Measurements from ENCODE around the gene RNF19B.

RNF19B gene

GRCh38 chr1:32903991-32904785 is 60.4 kb downstream of the RNF19B start:
- Histone ChIP-seq H3K4me2 (ENCODE audit: low read length) (no peak overlapping the region), H3K36me3 (ENCODE audit: insufficient read depth, low read length) (no peaks in the 10 kb centered on the region), H3K9me3 (replicated peaks; ENCODE audit: low read length) (no peaks in the 10 kb centered on the region), H3K4me1 (ENCODE audit: control insufficient read depth, insufficient read depth, low read length) (peaks cover 6% of the 10 kb centered on the region), H3K4me3 (ENCODE audit: low read length) (no peak overlapping the region), H3K27me3 (ENCODE audit: control insufficient read depth, insufficient read depth, low read length) (peaks cover 18% of the 10 kb centered on the region), H3K9ac (ENCODE audit: low read depth, low read length) (no peak overlapping the region)

- Histone ChIP-seq H3K9ac (ENCODE audit: low read depth, low read length) (no peak overlapping the region), H3K4me1 (ENCODE audit: control insufficient read depth, insufficient read depth, low read length) (peaks cover 6% of the 10 kb centered on the region), H3K4me3 (ENCODE audit: low read length) (no peak overlapping the region), H3K36me3 (ENCODE audit: insufficient read depth, low read length) (no peaks in the 10 kb centered on the region), H3K9me3 (replicated peaks; ENCODE audit: low read length) (no peaks in the 10 kb centered on the region), H3K27me3 (ENCODE audit: control insufficient read depth, insufficient read depth, low read length) (peaks cover 13% of the 10 kb centered on the region), H3K4me2 (ENCODE audit: low read length) (no peak overlapping the region)
These were observed 62.1 kb downstream of the RNF19B start for GRCh38 chr1:32902535-32902920.

- H3K27me3 ChIP-seq (ENCODE audit: control insufficient read depth, insufficient read depth, low read length), result peaks cover 13% of the 10 kb centered on the region
- peak overlapping the region; percentile 73 for H3K9ac ChIP-seq (ENCODE audit: low read depth, low read length)
These were observed 62.6 kb downstream of the RNF19B start for GRCh38 chr1:32901823-32902534.

GRCh38 chr1:32900956-32901822 is 63.4 kb downstream of the RNF19B start, which contains the start of gene TMEM54:
Gene TMEM54 (minus strand): TSS chr1:32901389. CDS start chr1:32901238, 151 bp downstream.
- Histone ChIP-seq H3K4me2 (ENCODE audit: low read length) (peak within 1 kb of the TSS; percentile 88), H3K27me3 (ENCODE audit: control insufficient read depth, insufficient read depth, low read length) (peaks cover 13% of the 10 kb centered on the region), H3K4me3 (ENCODE audit: low read length) (peak within 1 kb of the TSS; percentile 71), H3K9me3 (replicated peaks; ENCODE audit: low read length) (no peaks in the 10 kb centered on the region), H3K9ac (ENCODE audit: low read depth, low read length) (peak within 1 kb of the TSS; percentile 73), H3K4me1 (ENCODE audit: control insufficient read depth, insufficient read depth, low read length) (peaks cover 6% of the 10 kb centered on the region), H3K36me3 (ENCODE audit: insufficient read depth, low read length) (no peaks in the 10 kb centered on the region)

More at GRCh38 chr1:32901823-32902534, 62.6 kb downstream of the RNF19B start:
- Histone ChIP-seq H3K9me3 (replicated peaks; ENCODE audit: low read length) (no peaks in the 10 kb centered on the region), H3K4me2 (ENCODE audit: low read length) (peak overlapping the region; percentile 88), H3K4me3 (ENCODE audit: low read length) (peak overlapping the region; percentile 71), H3K4me1 (ENCODE audit: control insufficient read depth, insufficient read depth, low read length) (peaks cover 6% of the 10 kb centered on the region), H3K36me3 (ENCODE audit: insufficient read depth, low read length) (no peaks in the 10 kb centered on the region)

- peaks cover 13% of the 10 kb centered on the region for H3K27me3 ChIP-seq (ENCODE audit: control insufficient read depth, insufficient read depth, low read length)
- H3K4me3 ChIP-seq (ENCODE audit: low read length), result peak overlapping the region; percentile 71
- H3K9ac ChIP-seq (ENCODE audit: low read depth, low read length), result peak overlapping the region; percentile 73
These were observed 64.1 kb downstream of the RNF19B start for GRCh38 chr1:32900371-32900955.

GRCh38 chr1:32899586-32900296 is 64.9 kb downstream of the RNF19B start:
- Histone ChIP-seq H3K4me1 (ENCODE audit: control insufficient read depth, insufficient read depth, low read length) (peaks cover 6% of the 10 kb centered on the region), H3K4me3 (ENCODE audit: low read length) (no peak overlapping the region), H3K27me3 (ENCODE audit: control insufficient read depth, insufficient read depth, low read length) (peaks cover 12% of the 10 kb centered on the region), H3K36me3 (ENCODE audit: insufficient read depth, low read length) (no peaks in the 10 kb centered on the region), H3K4me2 (ENCODE audit: low read length) (no peak overlapping the region), H3K9me3 (replicated peaks; ENCODE audit: low read length) (no peaks in the 10 kb centered on the region), H3K9ac (ENCODE audit: low read depth, low read length) (no peak overlapping the region)

More at GRCh38 chr1:32900371-32900955, 64.1 kb downstream of the RNF19B start:
- Histone ChIP-seq H3K9me3 (replicated peaks; ENCODE audit: low read length) (no peaks in the 10 kb centered on the region), H3K4me1 (ENCODE audit: control insufficient read depth, insufficient read depth, low read length) (peaks cover 6% of the 10 kb centered on the region), H3K4me2 (ENCODE audit: low read length) (peak overlapping the region; percentile 88), H3K36me3 (ENCODE audit: insufficient read depth, low read length) (no peaks in the 10 kb centered on the region)

- Histone ChIP-seq H3K4me2 (ENCODE audit: low read length) (no peak overlapping the region), H3K27me3 (ENCODE audit: control insufficient read depth, insufficient read depth, low read length) (peaks cover 8% of the 10 kb centered on the region), H3K4me3 (ENCODE audit: low read length) (no peak overlapping the region), H3K9me3 (replicated peaks; ENCODE audit: low read length) (no peaks in the 10 kb centered on the region), H3K36me3 (ENCODE audit: insufficient read depth, low read length) (no peaks in the 10 kb centered on the region), H3K4me1 (ENCODE audit: control insufficient read depth, insufficient read depth, low read length) (peaks cover 6% of the 10 kb centered on the region), H3K9ac (ENCODE audit: low read depth, low read length) (no peak overlapping the region)
These were observed 65.7 kb downstream of the RNF19B start for GRCh38 chr1:32898958-32899357.

- Histone ChIP-seq H3K4me2 (ENCODE audit: low read length) (no peak overlapping the region), H3K4me3 (ENCODE audit: low read length) (no peak overlapping the region), H3K9ac (ENCODE audit: low read depth, low read length) (no peak overlapping the region), H3K9me3 (replicated peaks; ENCODE audit: low read length) (no peaks in the 10 kb centered on the region), H3K36me3 (ENCODE audit: insufficient read depth, low read length) (no peaks in the 10 kb centered on the region), H3K27me3 (ENCODE audit: control insufficient read depth, insufficient read depth, low read length) (peaks cover 8% of the 10 kb centered on the region), H3K4me1 (ENCODE audit: control insufficient read depth, insufficient read depth, low read length) (peaks cover 9% of the 10 kb centered on the region)
These were observed 66.6 kb downstream of the RNF19B start for GRCh38 chr1:32898056-32898455.

- Histone ChIP-seq H3K36me3 (ENCODE audit: insufficient read depth, low read length) (no peaks in the 10 kb centered on the region), H3K9ac (ENCODE audit: low read depth, low read length) (no peak overlapping the region), H3K4me2 (ENCODE audit: low read length) (no peak overlapping the region), H3K27me3 (ENCODE audit: control insufficient read depth, insufficient read depth, low read length) (peaks cover 8% of the 10 kb centered on the region), H3K4me1 (ENCODE audit: control insufficient read depth, insufficient read depth, low read length) (peaks cover 15% of the 10 kb centered on the region), H3K4me3 (ENCODE audit: low read length) (no peak overlapping the region), H3K9me3 (replicated peaks; ENCODE audit: low read length) (no peaks in the 10 kb centered on the region)
These were observed 67.2 kb downstream of the RNF19B start for GRCh38 chr1:32897082-32898049.

- H3K4me2 ChIP-seq (ENCODE audit: low read length), result no peak overlapping the region
- H3K9ac ChIP-seq (ENCODE audit: low read depth, low read length), result no peak overlapping the region
- no peaks in the 10 kb centered on the region for H3K9me3 ChIP-seq (replicated peaks; ENCODE audit: low read length)
- no peak overlapping the region for H3K4me3 ChIP-seq (ENCODE audit: low read length)
- H3K4me1 ChIP-seq (ENCODE audit: control insufficient read depth, insufficient read depth, low read length), result peaks cover 15% of the 10 kb centered on the region
- H3K27me3 ChIP-seq (ENCODE audit: control insufficient read depth, insufficient read depth, low read length), result peaks cover 14% of the 10 kb centered on the region
- H3K36me3 ChIP-seq (ENCODE audit: insufficient read depth, low read length), result no peaks in the 10 kb centered on the region
These were observed 68.2 kb downstream of the RNF19B start for GRCh38 chr1:32896451-32896850.

Data from skeletal muscle satellite cell (primary cell).